KMS-11 (cell line): ENCODE results near the gene LINGO1.

Experiments used
- H2AFZ ChIP-seq: fragments of 200-600 bp; sonication (generic); 2 replicates; pipeline ENCODE4 v1.6.1; 2016; ENCODE audit warnings: antibody characterized with exemption, mixed run types, low read depth
- H3K27ac ChIP-seq: fragments of 200-600 bp; sonication (generic); 2 replicates; pipeline ENCODE4 v1.6.1; 2016; ENCODE audit warnings: mild to moderate bottlenecking, mixed run types
- H3K27me3 ChIP-seq: fragments of 200-600 bp; sonication (generic); 2 replicates; pipeline ENCODE4 v1.6.1; 2017; ENCODE audit warnings: mild to moderate bottlenecking, low read depth, mixed run types, moderate library complexity; ENCODE audit not compliant: insufficient read depth
- H3K36me3 ChIP-seq: fragments of 200-600 bp; sonication (generic); 2 replicates; pipeline ENCODE4 v1.6.1; 2017; ENCODE audit warnings: mild to moderate bottlenecking, mixed run types; ENCODE audit not compliant: insufficient read depth
- H3K4me1 ChIP-seq: fragments of 200-600 bp; sonication (generic); 2 replicates; pipeline ENCODE4 v1.6.1; 2016; ENCODE audit warnings: mild to moderate bottlenecking, low read depth, mixed run types; ENCODE audit not compliant: poor library complexity, severe bottlenecking
- H3K4me2 ChIP-seq: fragments of 200-600 bp; sonication (generic); 2 replicates; pipeline ENCODE4 v1.7.0; 2016; ENCODE audit warnings: mild to moderate bottlenecking, mixed run types
- H3K4me3 ChIP-seq: fragments of 200-600 bp; sonication (generic); IDR thresholded peaks from 2 replicates; pipeline ENCODE4 v1.6.1; 2017; ENCODE audit warnings: low read depth, low read length, mixed read lengths; ENCODE audit not compliant: insufficient read depth
- H3K79me2 ChIP-seq: fragments of 200-600 bp; sonication (generic); 2 replicates; pipeline ENCODE4 v1.6.1; 2016; ENCODE audit warnings: low read depth, mixed run types; ENCODE audit not compliant: insufficient read depth
- H3K9ac ChIP-seq: fragments of 200-600 bp; sonication (generic); 2 replicates; pipeline ENCODE4 v1.6.1; 2016; ENCODE audit warnings: mild to moderate bottlenecking, mixed run types
- H4K20me1 ChIP-seq: fragments of 200-600 bp; sonication (generic); 2 replicates; pipeline ENCODE4 v1.6.1; 2016; ENCODE audit warnings: mild to moderate bottlenecking, mixed run types; ENCODE audit not compliant: insufficient read depth
- TF ChIP-seq, protein P1 (sequence below): fragments of 200-600 bp; sonication (generic); conservative IDR thresholded peaks from 2 replicates; pipeline ENCODE4 v1.6.1; 2017; ENCODE audit warnings: low read depth, mild to moderate bottlenecking, antibody characterized with exemption, low read length, moderate library complexity, mixed read lengths

The LINGO1 gene

DNA sequence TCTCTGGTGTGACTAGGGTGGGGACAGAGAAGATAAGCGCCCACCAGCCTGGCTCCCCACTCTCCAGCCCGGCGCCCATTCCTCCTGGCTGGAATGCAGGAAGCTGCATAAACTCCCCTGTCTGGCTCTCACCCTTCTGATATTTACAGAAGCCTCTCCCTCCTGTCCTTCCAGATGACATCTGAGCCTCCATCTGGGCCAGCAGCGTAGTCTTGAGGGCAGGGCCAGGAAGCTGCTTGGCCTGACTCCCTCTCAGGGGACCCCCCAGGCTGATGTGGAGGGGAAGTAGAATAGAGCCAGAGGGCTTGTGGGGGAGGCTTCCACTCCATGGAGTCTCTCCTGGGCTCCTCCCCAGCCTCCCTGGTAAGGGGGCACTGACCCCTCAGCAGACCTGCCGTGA, 49.9 kb downstream of the LINGO1 start:
- no peaks in the 10 kb centered on the region for H3K79me2 ChIP-seq
- no peak overlapping the region for H3K9ac ChIP-seq
- H3K27ac ChIP-seq, result no peak overlapping the region
- no peaks in the 10 kb centered on the region for H4K20me1 ChIP-seq
- TF ChIP-seq, protein P1, sequence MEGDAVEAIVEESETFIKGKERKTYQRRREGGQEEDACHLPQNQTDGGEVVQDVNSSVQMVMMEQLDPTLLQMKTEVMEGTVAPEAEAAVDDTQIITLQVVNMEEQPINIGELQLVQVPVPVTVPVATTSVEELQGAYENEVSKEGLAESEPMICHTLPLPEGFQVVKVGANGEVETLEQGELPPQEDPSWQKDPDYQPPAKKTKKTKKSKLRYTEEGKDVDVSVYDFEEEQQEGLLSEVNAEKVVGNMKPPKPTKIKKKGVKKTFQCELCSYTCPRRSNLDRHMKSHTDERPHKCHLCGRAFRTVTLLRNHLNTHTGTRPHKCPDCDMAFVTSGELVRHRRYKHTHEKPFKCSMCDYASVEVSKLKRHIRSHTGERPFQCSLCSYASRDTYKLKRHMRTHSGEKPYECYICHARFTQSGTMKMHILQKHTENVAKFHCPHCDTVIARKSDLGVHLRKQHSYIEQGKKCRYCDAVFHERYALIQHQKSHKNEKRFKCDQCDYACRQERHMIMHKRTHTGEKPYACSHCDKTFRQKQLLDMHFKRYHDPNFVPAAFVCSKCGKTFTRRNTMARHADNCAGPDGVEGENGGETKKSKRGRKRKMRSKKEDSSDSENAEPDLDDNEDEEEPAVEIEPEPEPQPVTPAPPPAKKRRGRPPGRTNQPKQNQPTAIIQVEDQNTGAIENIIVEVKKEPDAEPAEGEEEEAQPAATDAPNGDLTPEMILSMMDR, result no peak
- H3K4me1 ChIP-seq, result no peaks in the 10 kb centered on the region
- no peak overlapping the region for H3K4me2 ChIP-seq
- peaks cover 46% of the 10 kb centered on the region for H3K27me3 ChIP-seq
- no peak overlapping the region for H3K4me3 ChIP-seq
- H3K36me3 ChIP-seq, result no peaks in the 10 kb centered on the region
- no peak overlapping the region for H2AFZ ChIP-seq

DNA sequence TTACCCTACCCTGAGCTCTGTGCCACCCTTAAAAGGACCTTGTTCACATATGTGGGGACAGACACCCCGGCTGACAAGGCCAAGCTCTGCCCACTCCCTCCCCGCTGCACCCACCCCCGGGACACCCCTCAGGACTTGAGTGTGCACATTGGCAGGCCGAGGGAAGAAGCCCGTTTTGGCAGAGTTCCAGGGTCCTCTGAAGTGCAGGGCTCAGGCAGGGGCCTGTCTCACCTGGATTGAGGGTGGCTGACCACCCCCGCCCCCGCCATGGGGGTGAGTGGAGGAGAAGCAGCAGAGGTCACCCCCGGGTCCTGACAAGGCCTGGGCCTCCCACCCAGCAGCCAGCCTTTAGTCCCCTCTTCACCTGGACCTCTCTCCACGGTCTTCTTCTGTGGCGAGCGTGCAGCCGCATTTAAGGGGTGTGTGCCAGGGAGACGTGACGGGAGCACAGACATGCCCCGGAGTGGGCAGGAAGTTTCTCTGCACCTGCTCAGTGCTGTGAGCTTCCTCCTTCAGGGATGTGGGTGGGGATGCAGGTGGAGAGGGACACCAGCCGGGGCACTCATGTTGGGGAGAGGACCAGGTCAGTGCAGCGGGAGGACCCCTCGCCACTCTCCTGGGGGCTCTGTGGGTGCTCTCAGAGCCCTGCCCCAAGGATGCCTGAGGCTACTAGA, 50.7 kb downstream of the LINGO1 start:
- Histone ChIP-seq H3K4me1 (no peaks in the 10 kb centered on the region), H3K9ac (no peak overlapping the region), H4K20me1 (no peaks in the 10 kb centered on the region), H2AFZ (no peak overlapping the region), H3K27me3 (peaks cover 45% of the 10 kb centered on the region), H3K4me3 (no peak overlapping the region), H3K27ac (no peak overlapping the region), H3K4me2 (no peak overlapping the region), H3K36me3 (no peaks in the 10 kb centered on the region), H3K79me2 (no peaks in the 10 kb centered on the region)
- TF ChIP-seq, protein P1, result no peak

DNA sequence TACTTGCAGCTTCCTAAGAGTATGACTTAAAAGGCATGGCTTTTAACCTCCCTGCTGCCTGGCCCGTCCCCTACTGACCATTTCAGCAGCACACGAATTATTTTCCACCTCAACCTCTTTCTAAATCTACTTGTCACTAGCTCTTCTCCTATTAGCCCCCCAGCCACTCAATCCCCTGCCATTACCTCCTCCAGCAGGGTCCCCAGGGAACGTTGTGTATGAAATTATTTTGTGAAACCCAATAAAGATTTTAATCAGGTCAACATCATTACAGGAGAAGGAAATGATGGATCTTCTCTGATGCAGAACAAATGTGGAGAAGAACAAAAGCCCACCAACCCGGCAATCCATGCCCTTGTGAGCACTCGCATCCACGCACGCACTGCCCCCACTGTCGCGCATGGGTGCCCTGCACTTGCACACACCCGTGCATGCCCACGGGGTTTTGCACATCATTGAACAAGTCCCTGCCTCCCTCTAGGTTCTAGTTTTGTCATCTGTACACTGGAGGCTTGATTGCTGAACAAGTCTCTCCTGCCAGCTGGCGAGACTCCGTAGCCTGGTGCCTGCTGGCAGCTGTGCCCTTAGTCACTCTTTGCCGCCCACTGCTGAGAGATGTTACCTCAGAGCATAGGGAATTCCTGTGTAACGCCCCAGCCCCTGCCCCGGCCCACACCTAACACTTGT, 51.6 kb downstream of the LINGO1 start:
- Histone ChIP-seq H3K27ac (no peak overlapping the region), H3K9ac (no peak overlapping the region), H3K4me3 (no peak overlapping the region), H3K36me3 (no peaks in the 10 kb centered on the region), H3K27me3 (peaks cover 40% of the 10 kb centered on the region), H4K20me1 (no peaks in the 10 kb centered on the region), H3K4me1 (no peaks in the 10 kb centered on the region), H3K79me2 (no peaks in the 10 kb centered on the region), H2AFZ (no peak overlapping the region), H3K4me2 (no peak overlapping the region)
- TF ChIP-seq, protein P1, result no peak

DNA sequence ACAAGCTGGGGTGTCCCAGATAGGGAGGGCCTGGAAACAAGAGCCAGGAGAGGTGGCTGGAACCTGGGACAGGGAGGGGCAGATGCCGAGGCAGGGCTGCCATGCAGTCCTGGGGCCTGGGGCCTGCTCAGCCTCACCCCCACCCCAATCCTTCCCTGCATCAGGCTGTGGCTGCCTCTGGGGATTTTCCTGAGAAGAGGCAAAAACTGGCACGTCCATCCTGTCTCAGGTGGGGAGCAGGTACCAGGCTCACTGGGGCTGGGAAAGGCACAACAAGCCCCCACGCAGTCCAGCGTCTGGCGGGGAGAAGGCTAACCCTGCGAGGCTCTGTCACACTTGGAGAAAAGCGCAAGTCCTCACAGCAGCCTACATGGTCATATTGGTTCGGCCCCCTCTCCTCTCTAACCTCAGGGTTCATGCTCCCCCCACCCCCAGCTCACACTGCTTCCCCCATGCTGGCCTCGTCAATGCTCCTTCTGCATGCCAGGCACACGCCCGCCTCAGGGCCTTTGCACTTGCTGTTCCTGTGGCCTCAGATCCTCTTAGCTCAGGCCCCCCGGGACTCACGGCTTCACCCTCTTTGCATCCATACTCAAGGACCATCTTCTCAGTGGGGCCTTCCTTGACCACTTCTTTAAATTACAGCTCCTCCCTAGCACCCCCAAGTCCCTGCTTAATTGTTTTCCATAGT, 53.1 kb downstream of the LINGO1 start:
- no peak overlapping the region for H3K27ac ChIP-seq
- no peak overlapping the region for H3K9ac ChIP-seq
- TF ChIP-seq, protein P1, result no peak
- no peaks in the 10 kb centered on the region for H3K79me2 ChIP-seq
- H3K4me3 ChIP-seq, result no peak overlapping the region
- no peaks in the 10 kb centered on the region for H3K4me1 ChIP-seq
- H3K4me2 ChIP-seq, result no peak overlapping the region
- H3K36me3 ChIP-seq, result no peaks in the 10 kb centered on the region
- H4K20me1 ChIP-seq, result no peaks in the 10 kb centered on the region
- H3K27me3 ChIP-seq, result peaks cover 41% of the 10 kb centered on the region
- no peak overlapping the region for H2AFZ ChIP-seq
